ENCODE results near the gene RASSF5. TPM values are rescaled to one million over a fixed set of nuclear protein-coding genes. Genes with fewer than 3 reads are reported as not detected.
A peak's percentile ranks its signal among the peaks of the same experiment; 100 is the strongest.

The RASSF5 gene
- total and polyA plus RNA-seq, 3 donors from 2014 or later = 4.3 to 8.4 (median 5.9) TPM

GRCh38 chr1:206526064-206526911 is 19.0 kb downstream of the RASSF5 start:
- H3K27ac ChIP-seq = no peak overlapping the region
- H3K4me1 ChIP-seq = peaks cover 5% of the 10 kb centered on the region
- intact Hi-C loops (cut with DNase I; ENCODE audit: low total_unique reads) = no loop called here
- WGBS, 2 donors = 40 to 42% methylated on average over 6 of the region's 6 CpGs
- no peaks in the 10 kb centered on the region for H3K9me3 ChIP-seq
- no peak overlapping the region for H3K4me3 ChIP-seq
- TF ChIP-seq POLR2A (IDR thresholded peaks at IDR 0.05) = no peak
- no peak for TF ChIP-seq CTCF (IDR thresholded peaks at IDR 0.05)
- DNase-seq = peak; percentile 52
- H3K27me3 ChIP-seq = no peaks in the 10 kb centered on the region
- H3K36me3 ChIP-seq (ENCODE audit: low read depth, missing control alignments) = no peaks in the 10 kb centered on the region

- no peak for DNase-seq
- Histone ChIP-seq H3K9me3 (no peaks in the 10 kb centered on the region), H3K4me3 (no peak overlapping the region), H3K27ac (no peak overlapping the region), H3K36me3 (ENCODE audit: low read depth, missing control alignments) (no peaks in the 10 kb centered on the region), H3K4me1 (peaks cover 5% of the 10 kb centered on the region), H3K27me3 (no peaks in the 10 kb centered on the region)
- TF ChIP-seq CTCF (IDR thresholded peaks at IDR 0.05) = no peak
- no peak for TF ChIP-seq POLR2A (IDR thresholded peaks at IDR 0.05)
- intact Hi-C loops (cut with DNase I; ENCODE audit: low total_unique reads) = no loop called here
- WGBS, 2 donors = 87 to 97% methylated on average over 7 of the region's 7 CpGs
Observed at GRCh38 chr1:206529425-206529824, 22.1 kb downstream of the RASSF5 start.

- no peak for DNase-seq
- TF ChIP-seq POLR2A (IDR thresholded peaks at IDR 0.05) (no peak), CTCF (IDR thresholded peaks at IDR 0.05) (no peak)
- 94 to 96% methylated on average over 7 of the region's 7 CpGs for WGBS, 2 donors
- Histone ChIP-seq H3K9me3 (no peaks in the 10 kb centered on the region), H3K4me1 (no peaks in the 10 kb centered on the region), H3K27me3 (no peaks in the 10 kb centered on the region), H3K27ac (no peak overlapping the region), H3K4me3 (no peak overlapping the region), H3K36me3 (ENCODE audit: low read depth, missing control alignments) (no peaks in the 10 kb centered on the region)
- intact Hi-C loops (cut with DNase I; ENCODE audit: low total_unique reads) = no loop called here
Observed at GRCh38 chr1:206532368-206532767, 25.0 kb downstream of the RASSF5 start.

GRCh38 chr1:206534552-206534951 is 27.2 kb downstream of the RASSF5 start:
- WGBS, 2 donors = 88 to 94% methylated on average over 3 of the region's 3 CpGs
- no peak for TF ChIP-seq CTCF (IDR thresholded peaks at IDR 0.05)
- TF ChIP-seq POLR2A (IDR thresholded peaks at IDR 0.05) = no peak
- Histone ChIP-seq H3K36me3 (ENCODE audit: low read depth, missing control alignments) (no peaks in the 10 kb centered on the region), H3K27ac (no peak overlapping the region), H3K4me1 (peaks cover under 1% of the 10 kb centered on the region), H3K27me3 (no peaks in the 10 kb centered on the region), H3K4me3 (no peak overlapping the region), H3K9me3 (no peaks in the 10 kb centered on the region)
- DNase-seq = no peak
- intact Hi-C loops (cut with DNase I; ENCODE audit: low total_unique reads) = no loop called here

- no peak for DNase-seq
- Histone ChIP-seq H3K36me3 (ENCODE audit: low read depth, missing control alignments) (no peaks in the 10 kb centered on the region), H3K27me3 (no peaks in the 10 kb centered on the region), H3K4me3 (no peak overlapping the region), H3K9me3 (no peaks in the 10 kb centered on the region), H3K4me1 (peaks cover 12% of the 10 kb centered on the region), H3K27ac (no peak overlapping the region)
- intact Hi-C loops (cut with DNase I; ENCODE audit: low total_unique reads) = no loop called here
- 76 to 81% methylated on average over 6 of the region's 6 CpGs for WGBS, 2 donors
- TF ChIP-seq POLR2A (IDR thresholded peaks at IDR 0.05) (no peak), CTCF (IDR thresholded peaks at IDR 0.05) (no peak)
Observed at GRCh38 chr1:206535853-206536188, 28.5 kb downstream of the RASSF5 start.
